Activated T-helper 17 cell treated with anti-CD3 and anti-CD28 coated beads, Interleukin-2, amount 50 U/mL, for 72 hours (primary cell): ENCODE data around the gene PIAS2. TPM values are rescaled to one million over a fixed set of nuclear protein-coding genes. Genes with fewer than 3 reads are reported as not detected.
"Not testable (repeated sequence)": the region's sequence is repeated elsewhere in the genome, so short reads cannot be mapped to it uniquely, and the experiment has no call there.

Experiments
- ATAC-seq: fragments of 150-1000 bp; cut with Tn5 transposase; replicated peaks from 2 replicates; pipeline ENCODE4 v1.10.0; 2021; ENCODE audit warnings: mild to moderate bottlenecking, moderate library complexity
- H3K27ac Mint-ChIP-seq: one replicate; pipeline ENCODE4 v1.8.0; 2022; ENCODE audit warnings: mixed read lengths
- H3K27me3 Mint-ChIP-seq: one replicate; pipeline ENCODE4 v1.8.0; 2022; ENCODE audit warnings: mixed read lengths
- H3K36me3 Mint-ChIP-seq: one replicate; pipeline ENCODE4 v1.8.0; 2022; ENCODE audit warnings: low read depth, mild to moderate bottlenecking, mixed read lengths
- H3K4me1 Mint-ChIP-seq: one replicate; pipeline ENCODE4 v1.8.0; 2022; ENCODE audit warnings: mixed read lengths
- H3K4me3 Mint-ChIP-seq: one replicate; pipeline ENCODE4 v1.8.0; 2022; ENCODE audit warnings: mild to moderate bottlenecking, mixed read lengths
- H3K9me3 Mint-ChIP-seq: one replicate; pipeline ENCODE4 v1.8.0; 2022; ENCODE audit warnings: mixed read lengths
- total RNA-seq, 2 donors: library from RNA; stranded (reverse); gene quantifications; one replicate each; pipeline ENCODE4 v1.2.3, GENCODE V29; 2022

The PIAS2 gene
- total RNA-seq, 2 donors from 2014 or later: 20.0 to 27.3 TPM

DNA sequence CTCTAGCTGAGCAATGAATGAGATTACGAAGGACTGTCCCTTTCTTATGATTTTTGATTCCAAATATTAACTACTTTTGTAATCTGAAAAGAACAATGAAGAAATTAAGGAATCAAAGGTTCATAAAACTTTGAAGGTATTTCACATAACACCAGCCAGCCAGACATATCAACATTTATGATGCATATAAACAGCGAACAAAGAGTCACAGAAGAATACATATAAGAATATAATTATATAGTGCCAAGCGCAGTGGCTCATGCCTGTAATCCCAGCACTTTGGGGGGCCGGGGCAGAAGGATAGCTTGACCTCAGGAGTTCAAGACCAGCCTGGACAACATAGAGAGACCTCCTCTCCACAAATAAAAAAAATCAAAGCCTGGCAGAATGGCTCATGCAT lies 34.1 kb downstream of the PIAS2 start:
- H3K27ac Mint-ChIP-seq: no peak overlapping the region
- peaks cover 31% of the 10 kb centered on the region for H3K36me3 Mint-ChIP-seq
- peaks cover 6% of the 10 kb centered on the region for H3K9me3 Mint-ChIP-seq
- no peak for ATAC-seq
- no peaks in the 10 kb centered on the region for H3K27me3 Mint-ChIP-seq
- H3K4me3 Mint-ChIP-seq: no peak overlapping the region
- H3K4me1 Mint-ChIP-seq: peaks cover 9% of the 10 kb centered on the region

DNA sequence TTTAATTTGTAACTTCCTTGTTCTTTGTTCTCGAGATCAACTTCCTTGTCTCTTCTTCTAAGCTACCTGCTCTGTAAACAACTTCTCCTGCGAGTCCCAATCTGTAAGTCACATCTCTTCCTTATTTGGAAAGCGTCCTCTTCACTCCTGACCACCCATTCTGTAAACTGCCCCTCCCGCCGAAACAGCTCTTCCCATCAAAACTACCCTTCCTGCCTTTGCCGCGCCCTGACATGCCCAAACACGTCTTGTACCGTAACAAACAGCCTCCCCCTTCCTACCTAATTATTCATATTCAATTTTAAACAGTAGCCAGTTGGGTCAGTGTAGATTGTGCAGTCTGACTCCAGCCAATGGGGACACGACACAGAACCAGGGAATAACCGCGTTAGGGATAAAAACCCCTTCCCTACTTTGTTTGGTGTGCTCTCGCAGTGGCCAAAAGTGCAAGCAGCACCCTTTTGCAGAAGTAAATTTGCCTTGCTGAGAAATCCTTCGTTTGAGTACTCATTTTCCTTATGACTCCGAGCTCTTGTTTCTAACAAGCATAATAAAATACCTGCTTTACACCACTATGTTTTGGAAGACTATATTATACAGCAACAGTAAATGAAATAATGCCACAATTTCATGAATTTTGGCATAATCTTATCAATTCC lies 39.8 kb downstream of the PIAS2 start:
- ATAC-seq: no peak
- H3K36me3 Mint-ChIP-seq: peaks cover 35% of the 10 kb centered on the region
- peaks cover 3% of the 10 kb centered on the region for H3K4me1 Mint-ChIP-seq
- H3K27me3 Mint-ChIP-seq: no peaks in the 10 kb centered on the region
- H3K4me3 Mint-ChIP-seq: no peak overlapping the region
- no peak overlapping the region for H3K27ac Mint-ChIP-seq
- peaks cover 14% of the 10 kb centered on the region for H3K9me3 Mint-ChIP-seq

DNA sequence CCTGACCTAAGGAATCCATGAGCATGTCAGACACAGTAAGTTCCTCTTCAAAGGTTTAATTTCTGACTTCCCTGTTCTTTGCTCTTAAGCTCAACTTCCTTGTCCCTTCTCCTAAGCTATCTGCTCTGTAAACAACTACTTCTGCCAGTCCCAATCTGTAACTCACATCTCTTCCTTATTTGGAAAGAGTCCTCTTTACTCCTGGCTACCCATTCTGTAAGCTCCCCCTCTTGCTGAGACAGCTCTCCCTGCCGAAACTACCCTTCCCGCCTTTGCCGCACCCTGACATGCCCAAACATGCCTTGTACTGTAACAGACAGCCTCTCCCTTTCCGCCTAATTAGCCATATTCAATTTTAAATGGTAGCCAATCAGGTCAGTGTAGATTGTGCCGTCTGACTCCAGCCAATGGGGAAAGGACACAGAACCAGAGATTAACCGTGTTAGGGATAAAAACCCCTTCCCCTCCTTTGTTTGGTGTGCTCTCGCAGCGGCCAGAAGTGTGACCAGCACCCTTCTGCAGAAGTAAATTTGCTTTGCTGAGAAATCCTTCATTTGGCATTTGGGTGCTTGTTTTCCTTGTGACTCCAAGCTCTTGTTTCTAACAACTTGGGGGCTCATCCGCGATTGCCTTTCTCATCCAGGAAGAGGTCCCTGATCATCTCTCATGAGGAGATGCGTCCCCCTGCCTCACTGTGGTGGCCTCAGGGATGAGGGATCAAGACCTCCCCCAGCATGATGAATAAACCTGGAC lies 49.0 kb downstream of the PIAS2 start:
- no peak overlapping the region for H3K27ac Mint-ChIP-seq
- H3K9me3 Mint-ChIP-seq: peaks cover 20% of the 10 kb centered on the region
- H3K36me3 Mint-ChIP-seq: peaks cover 12% of the 10 kb centered on the region
- H3K4me1 Mint-ChIP-seq: peaks cover 9% of the 10 kb centered on the region
- H3K4me3 Mint-ChIP-seq: no peak overlapping the region
- no peaks in the 10 kb centered on the region for H3K27me3 Mint-ChIP-seq
- ATAC-seq: no peak

- no peak overlapping the region for H3K4me3 Mint-ChIP-seq
Measured at GRCh38 chr18:46867367-46868143, 49.8 kb downstream of the PIAS2 start.

DNA sequence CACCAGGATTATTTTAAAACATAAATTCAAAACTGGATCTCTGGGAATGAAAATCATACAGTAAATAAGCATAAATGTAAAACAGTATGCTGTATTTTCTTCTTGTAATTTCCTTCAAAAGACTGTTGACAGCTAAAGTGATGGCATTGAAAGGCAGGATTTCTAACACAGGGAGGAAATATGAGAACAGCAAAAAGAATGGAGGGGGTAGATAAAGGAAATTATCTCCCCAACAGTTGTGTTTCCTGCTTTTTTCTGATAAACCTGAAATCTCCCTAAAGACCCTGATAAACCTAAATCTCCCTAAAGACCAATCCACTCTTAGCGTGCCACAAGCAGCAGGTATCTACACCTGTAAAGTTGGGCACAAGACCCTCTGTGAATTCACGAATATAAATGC lies 50.8 kb downstream of the PIAS2 start:
- Mint-ChIP-seq H3K36me3 (peaks cover 14% of the 10 kb centered on the region), H3K9me3 (peaks cover 20% of the 10 kb centered on the region), H3K4me1 (peaks cover 9% of the 10 kb centered on the region), H3K27ac (no peak overlapping the region), H3K4me3 (no peak overlapping the region), H3K27me3 (no peaks in the 10 kb centered on the region)
- ATAC-seq: no peak

More at GRCh38 chr18:46867367-46868143, 49.8 kb downstream of the PIAS2 start:
- Mint-ChIP-seq H3K27me3 (no peaks in the 10 kb centered on the region), H3K4me1 (peaks cover 9% of the 10 kb centered on the region), H3K36me3 (peaks cover 12% of the 10 kb centered on the region), H3K27ac (no peak overlapping the region), H3K9me3 (peaks cover 20% of the 10 kb centered on the region)
- no peak for ATAC-seq

DNA sequence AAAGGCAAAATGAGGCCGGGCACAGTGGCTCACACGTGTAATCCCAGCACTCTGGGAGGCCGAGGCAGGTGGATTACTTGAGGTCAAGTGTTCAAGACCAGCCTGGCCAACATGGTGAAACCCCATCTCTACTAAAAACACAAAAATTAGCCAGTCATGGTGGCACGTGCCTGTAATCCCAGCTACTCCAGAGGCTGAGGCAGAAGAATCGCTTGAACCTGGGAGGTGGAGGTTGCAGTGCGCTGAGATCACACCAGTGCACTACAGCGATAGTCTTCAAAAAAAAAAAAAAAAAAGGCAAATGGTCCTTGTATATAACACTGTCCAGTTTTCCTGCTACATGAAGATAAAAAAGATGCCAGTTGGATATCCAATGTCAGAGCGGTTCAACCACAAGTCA lies 52.1 kb downstream of the PIAS2 start:
- not testable (repeated sequence) for H3K27ac Mint-ChIP-seq, H3K27me3 Mint-ChIP-seq, H3K4me3 Mint-ChIP-seq, ATAC-seq, H3K4me1 Mint-ChIP-seq
- Mint-ChIP-seq H3K9me3 (peaks cover 14% of the 10 kb centered on the region), H3K36me3 (peaks cover 11% of the 10 kb centered on the region)

DNA sequence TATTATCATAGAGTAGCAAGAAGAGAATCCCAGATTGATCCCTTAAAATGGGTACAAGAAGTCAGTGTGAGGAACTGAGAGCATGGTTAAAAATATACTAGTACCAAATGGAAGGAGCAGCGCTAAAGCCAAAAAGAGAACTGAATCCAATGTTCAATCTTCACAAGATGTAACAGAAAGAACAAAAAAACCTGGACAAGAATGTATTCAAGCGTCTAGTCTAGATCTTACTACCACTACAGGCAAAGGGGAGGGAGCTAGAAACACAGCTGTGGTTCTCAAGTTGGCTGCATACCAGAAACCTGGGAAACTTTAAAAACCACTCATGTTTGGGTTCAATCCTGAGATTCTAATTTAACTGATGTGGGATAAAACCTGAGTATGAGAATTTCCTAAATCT lies 57.5 kb downstream of the PIAS2 start:
- H3K9me3 Mint-ChIP-seq: no peaks in the 10 kb centered on the region
- H3K4me3 Mint-ChIP-seq: no peak overlapping the region
- no peaks in the 10 kb centered on the region for H3K27me3 Mint-ChIP-seq
- peaks cover 47% of the 10 kb centered on the region for H3K36me3 Mint-ChIP-seq
- no peak for ATAC-seq
- H3K27ac Mint-ChIP-seq: no peak overlapping the region
- peaks cover 9% of the 10 kb centered on the region for H3K4me1 Mint-ChIP-seq

DNA sequence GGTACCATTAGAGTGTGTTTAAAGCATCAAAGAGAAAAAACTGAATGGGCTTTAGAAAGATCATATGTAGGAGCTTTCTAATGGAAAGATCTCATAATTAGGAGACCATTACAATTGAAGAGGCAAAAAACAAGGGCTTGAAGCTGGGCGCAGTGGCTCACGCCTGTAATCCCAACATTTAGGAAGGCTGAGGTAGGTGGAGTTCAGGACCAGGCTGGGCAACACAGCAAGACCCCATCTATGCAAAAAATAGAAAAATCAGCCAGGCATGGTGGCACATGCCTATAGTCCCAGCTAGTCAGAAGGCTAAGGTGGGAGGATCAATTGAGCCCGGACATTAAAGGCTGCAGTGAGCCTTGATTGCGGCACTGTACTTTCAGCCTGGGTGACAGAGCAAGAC lies 59.0 kb downstream of the PIAS2 start:
- Mint-ChIP-seq H3K4me1 (peaks cover 9% of the 10 kb centered on the region), H3K27ac (no peak overlapping the region), H3K9me3 (no peaks in the 10 kb centered on the region), H3K4me3 (no peak overlapping the region), H3K36me3 (peaks cover 58% of the 10 kb centered on the region), H3K27me3 (no peaks in the 10 kb centered on the region)
- no peak for ATAC-seq

DNA sequence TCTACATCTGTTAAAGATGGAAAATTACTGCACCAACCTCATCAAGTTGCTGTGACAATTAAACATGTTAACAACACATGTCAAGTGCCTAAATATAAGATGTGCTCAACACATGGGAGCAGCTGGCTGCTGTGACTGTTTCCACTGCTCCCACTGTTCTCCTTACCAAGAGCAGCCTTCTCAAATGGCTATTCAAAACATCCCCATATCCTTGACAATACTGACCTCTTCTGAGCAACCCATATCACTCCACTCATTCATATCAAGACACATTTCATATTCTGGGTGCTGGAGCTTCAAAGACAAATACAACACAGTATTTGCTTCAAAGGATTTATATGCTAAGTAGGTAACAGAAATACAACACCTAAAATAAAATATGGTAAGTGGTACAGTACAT lies 60.3 kb downstream of the PIAS2 start:
- no peak for ATAC-seq
- Mint-ChIP-seq H3K4me3 (no peak overlapping the region), H3K4me1 (peaks cover 9% of the 10 kb centered on the region), H3K27ac (no peak overlapping the region), H3K36me3 (peaks cover 70% of the 10 kb centered on the region), H3K27me3 (no peaks in the 10 kb centered on the region), H3K9me3 (no peaks in the 10 kb centered on the region)

- no peaks in the 10 kb centered on the region for H3K9me3 Mint-ChIP-seq
- no peak overlapping the region for H3K4me3 Mint-ChIP-seq
- H3K4me1 Mint-ChIP-seq: no peaks in the 10 kb centered on the region
- H3K27me3 Mint-ChIP-seq: no peaks in the 10 kb centered on the region
- ATAC-seq: no peak
- no peak overlapping the region for H3K27ac Mint-ChIP-seq
- H3K36me3 Mint-ChIP-seq: peaks cover 36% of the 10 kb centered on the region
Measured at GRCh38 chr18:46849007-46849406, 68.3 kb downstream of the PIAS2 start.

DNA sequence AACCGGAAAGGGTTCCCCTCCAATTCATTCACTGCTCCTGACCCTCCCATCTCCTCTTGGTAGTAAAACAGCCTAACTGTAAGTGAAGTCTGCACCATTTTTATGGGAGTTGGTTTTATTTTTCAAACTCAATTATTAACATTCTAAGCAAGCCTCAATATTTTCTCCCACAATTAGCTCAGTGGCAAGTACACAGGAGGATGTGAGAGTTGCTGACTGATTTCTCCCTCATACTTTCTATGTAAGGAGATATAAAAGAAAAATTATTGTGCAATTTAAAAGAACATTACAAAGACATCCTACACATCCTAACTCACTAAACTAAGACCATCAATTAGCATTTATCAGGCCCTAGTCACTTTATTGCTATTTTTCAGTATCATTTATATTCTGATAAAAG lies 73.9 kb downstream of the PIAS2 start:
- Mint-ChIP-seq H3K4me3 (no peak overlapping the region), H3K36me3 (peaks cover 42% of the 10 kb centered on the region), H3K27me3 (no peaks in the 10 kb centered on the region), H3K9me3 (no peaks in the 10 kb centered on the region), H3K27ac (no peak overlapping the region), H3K4me1 (peaks cover 7% of the 10 kb centered on the region)
- no peak for ATAC-seq

DNA sequence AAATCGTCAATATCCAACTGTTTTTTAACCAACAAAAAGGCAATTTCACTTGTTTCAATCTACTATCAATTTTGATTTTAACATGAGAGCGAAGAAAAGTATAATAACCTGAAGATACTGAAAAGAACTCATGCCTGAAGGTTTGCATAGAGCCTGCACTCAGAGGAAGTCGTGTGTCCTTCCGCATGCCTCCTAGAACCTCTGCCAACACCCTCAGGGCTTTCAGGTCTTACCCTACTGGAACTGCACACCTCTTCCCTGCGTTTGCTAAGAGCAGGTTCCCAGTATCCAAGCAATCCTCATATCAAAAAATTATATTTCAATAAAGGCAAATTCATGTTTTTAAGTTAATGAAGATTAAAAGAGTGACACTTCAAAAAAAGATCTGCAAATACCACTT lies 74.7 kb downstream of the PIAS2 start:
- peaks cover 7% of the 10 kb centered on the region for H3K4me1 Mint-ChIP-seq
- no peak overlapping the region for H3K4me3 Mint-ChIP-seq
- H3K27me3 Mint-ChIP-seq: no peaks in the 10 kb centered on the region
- no peak overlapping the region for H3K27ac Mint-ChIP-seq
- ATAC-seq: no peak
- H3K36me3 Mint-ChIP-seq: peaks cover 45% of the 10 kb centered on the region
- no peaks in the 10 kb centered on the region for H3K9me3 Mint-ChIP-seq

DNA sequence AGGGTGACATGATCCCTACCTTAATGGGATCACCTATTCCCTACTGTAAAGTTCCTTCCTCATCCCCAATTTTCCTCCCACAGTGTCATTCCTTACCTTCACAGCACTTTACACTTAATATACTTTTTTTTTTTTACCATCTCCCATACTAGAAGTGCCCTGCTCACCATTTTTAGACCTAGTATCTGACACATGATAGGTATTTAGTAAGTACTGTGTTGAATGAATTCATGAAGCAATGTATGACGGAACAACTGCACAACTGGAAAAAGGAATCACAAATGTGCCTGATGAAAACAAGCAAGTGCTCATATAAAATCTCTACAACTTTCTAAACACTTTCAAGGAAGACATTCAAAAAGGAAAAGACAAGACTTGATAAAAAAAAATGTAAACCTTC lies 83.4 kb downstream of the PIAS2 start:
- H3K4me1 Mint-ChIP-seq: no peaks in the 10 kb centered on the region
- H3K36me3 Mint-ChIP-seq: peaks cover 63% of the 10 kb centered on the region

GRCh38 chr18:46832849-46833248 lies 84.5 kb downstream of the PIAS2 start:
- H3K4me1 Mint-ChIP-seq: no peaks in the 10 kb centered on the region
- H3K27me3 Mint-ChIP-seq: no peaks in the 10 kb centered on the region
- H3K9me3 Mint-ChIP-seq: no peaks in the 10 kb centered on the region
- no peak overlapping the region for H3K4me3 Mint-ChIP-seq
- no peak for ATAC-seq
- peaks cover 73% of the 10 kb centered on the region for H3K36me3 Mint-ChIP-seq
- no peak overlapping the region for H3K27ac Mint-ChIP-seq

More for the DNA sequence above, 83.4 kb downstream of the PIAS2 start:
- ATAC-seq: no peak
- Mint-ChIP-seq H3K27me3 (no peaks in the 10 kb centered on the region), H3K9me3 (no peaks in the 10 kb centered on the region), H3K27ac (no peak overlapping the region), H3K4me3 (no peak overlapping the region)

GRCh38 chr18:46832422-46832821 lies 84.9 kb downstream of the PIAS2 start:
- not testable (repeated sequence) for H3K4me1 Mint-ChIP-seq, H3K4me3 Mint-ChIP-seq, H3K27ac Mint-ChIP-seq, H3K27me3 Mint-ChIP-seq, ATAC-seq, H3K9me3 Mint-ChIP-seq
- H3K36me3 Mint-ChIP-seq: peaks cover 73% of the 10 kb centered on the region
